ENCODE results near the gene TOR1B.

DNA sequence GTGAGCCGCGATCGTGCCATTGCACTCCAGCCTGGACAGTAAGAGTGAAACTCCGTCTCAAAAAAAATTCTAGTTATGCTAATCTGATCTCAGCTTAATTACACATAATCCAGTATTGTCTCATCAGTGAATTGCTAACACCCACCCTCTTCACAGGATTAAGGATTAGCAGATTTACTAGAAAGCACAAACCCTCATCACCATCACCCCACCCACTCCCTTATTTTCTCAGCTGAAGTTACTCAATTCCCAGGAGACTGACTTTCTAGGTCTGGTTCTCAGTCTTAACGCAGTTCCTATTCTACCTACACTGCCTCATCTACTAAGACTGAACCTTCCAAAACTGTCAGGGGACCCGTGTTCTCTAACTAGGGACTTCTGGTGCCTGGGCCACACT is 9.0 kb downstream of the TOR1B start:
- TF ChIP-seq MAX (IDR thresholded peaks at IDR 0.05) = no peak
- TF ChIP-seq, protein P1, sequence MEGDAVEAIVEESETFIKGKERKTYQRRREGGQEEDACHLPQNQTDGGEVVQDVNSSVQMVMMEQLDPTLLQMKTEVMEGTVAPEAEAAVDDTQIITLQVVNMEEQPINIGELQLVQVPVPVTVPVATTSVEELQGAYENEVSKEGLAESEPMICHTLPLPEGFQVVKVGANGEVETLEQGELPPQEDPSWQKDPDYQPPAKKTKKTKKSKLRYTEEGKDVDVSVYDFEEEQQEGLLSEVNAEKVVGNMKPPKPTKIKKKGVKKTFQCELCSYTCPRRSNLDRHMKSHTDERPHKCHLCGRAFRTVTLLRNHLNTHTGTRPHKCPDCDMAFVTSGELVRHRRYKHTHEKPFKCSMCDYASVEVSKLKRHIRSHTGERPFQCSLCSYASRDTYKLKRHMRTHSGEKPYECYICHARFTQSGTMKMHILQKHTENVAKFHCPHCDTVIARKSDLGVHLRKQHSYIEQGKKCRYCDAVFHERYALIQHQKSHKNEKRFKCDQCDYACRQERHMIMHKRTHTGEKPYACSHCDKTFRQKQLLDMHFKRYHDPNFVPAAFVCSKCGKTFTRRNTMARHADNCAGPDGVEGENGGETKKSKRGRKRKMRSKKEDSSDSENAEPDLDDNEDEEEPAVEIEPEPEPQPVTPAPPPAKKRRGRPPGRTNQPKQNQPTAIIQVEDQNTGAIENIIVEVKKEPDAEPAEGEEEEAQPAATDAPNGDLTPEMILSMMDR (IDR thresholded peaks at IDR 0.05; ENCODE audit: low read depth, low read length, missing input control) = no peak
- TF ChIP-seq EGR1 (IDR thresholded peaks at IDR 0.05; ENCODE audit: low read depth in 2 of 2) = no peak
- TF ChIP-seq, protein P2, sequence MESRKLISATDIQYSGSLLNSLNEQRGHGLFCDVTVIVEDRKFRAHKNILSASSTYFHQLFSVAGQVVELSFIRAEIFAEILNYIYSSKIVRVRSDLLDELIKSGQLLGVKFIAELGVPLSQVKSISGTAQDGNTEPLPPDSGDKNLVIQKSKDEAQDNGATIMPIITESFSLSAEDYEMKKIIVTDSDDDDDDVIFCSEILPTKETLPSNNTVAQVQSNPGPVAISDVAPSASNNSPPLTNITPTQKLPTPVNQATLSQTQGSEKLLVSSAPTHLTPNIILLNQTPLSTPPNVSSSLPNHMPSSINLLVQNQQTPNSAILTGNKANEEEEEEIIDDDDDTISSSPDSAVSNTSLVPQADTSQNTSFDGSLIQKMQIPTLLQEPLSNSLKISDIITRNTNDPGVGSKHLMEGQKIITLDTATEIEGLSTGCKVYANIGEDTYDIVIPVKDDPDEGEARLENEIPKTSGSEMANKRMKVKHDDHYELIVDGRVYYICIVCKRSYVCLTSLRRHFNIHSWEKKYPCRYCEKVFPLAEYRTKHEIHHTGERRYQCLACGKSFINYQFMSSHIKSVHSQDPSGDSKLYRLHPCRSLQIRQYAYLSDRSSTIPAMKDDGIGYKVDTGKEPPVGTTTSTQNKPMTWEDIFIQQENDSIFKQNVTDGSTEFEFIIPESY (IDR thresholded peaks at IDR 0.05) = no peak

All from liver (tissue), 3 donors.